OCI-LY3 (cell line): ENCODE data around the gene ARL13B.

ENCODE experiments used
- H2AFZ ChIP-seq: fragments of 200-600, 300-600 bp; shearing (Covaris generic); 2 replicates; pipeline ENCODE4 v1.6.0; 2014; ENCODE audit warnings: antibody characterized with exemption, low read depth, low read length
- H3K27ac ChIP-seq: fragments of 200-600, 300-600 bp; sonication (generic); 2 replicates; pipeline ENCODE4 v1.5.1; 2014; ENCODE audit warnings: mild to moderate bottlenecking, low read length, moderate library complexity, mixed read lengths
- H3K27me3 ChIP-seq: fragments of 200-600, 300-600 bp; sonication (generic); 2 replicates; pipeline ENCODE4 v1.6.1; 2014; ENCODE audit warnings: low read depth, low read length, mixed read lengths
- H3K36me3 ChIP-seq: fragments of 200-600, 300-600 bp; sonication (generic); replicated peaks from 2 replicates; pipeline ENCODE3; 2014; ENCODE audit warnings: low read depth, low read length, mixed read lengths
- H3K4me1 ChIP-seq: fragments of 300-600, 200-600 bp; sonication (generic); 2 replicates; pipeline ENCODE4 v1.6.1; 2014; ENCODE audit warnings: low read length, mixed read lengths
- H3K4me2 ChIP-seq: fragments of 200-600, 300-600 bp; sonication (generic); 2 replicates; pipeline ENCODE4 v1.6.1; 2014; ENCODE audit warnings: low read length, mixed read lengths
- H3K4me3 ChIP-seq: fragments of 300-600, 200-600 bp; sonication (generic); 2 replicates; pipeline ENCODE4 v1.5.1; 2014; ENCODE audit warnings: antibody characterized with exemption, mild to moderate bottlenecking, low read length, moderate library complexity
- H3K79me2 ChIP-seq: fragments of 300-600, 200-600 bp; shearing (Covaris generic); 2 replicates; pipeline ENCODE4 v1.6.1; 2014; ENCODE audit warnings: mild to moderate bottlenecking, low read length, mixed read lengths
- H3K9ac ChIP-seq: fragments of 300-600, 200-600 bp; shearing (Covaris generic); 2 replicates; pipeline ENCODE4 v1.6.0; 2014; ENCODE audit warnings: mild to moderate bottlenecking, low read length, moderate library complexity
- H3K9me3 ChIP-seq: fragments of 200-600, 300-600 bp; shearing (Covaris generic); 2 replicates; pipeline ENCODE4 v1.6.1; 2014; ENCODE audit warnings: low read length, mixed read lengths; ENCODE audit not compliant: insufficient read depth
- H4K20me1 ChIP-seq: fragments of 200-600, 300-600 bp; sonication (generic); 2 replicates; pipeline ENCODE4 v1.6.1; 2016; ENCODE audit warnings: low read length, mixed read lengths; ENCODE audit not compliant: insufficient read depth
- CTCF ChIP-seq: fragments of 200-600, 300-600 bp; sonication (generic); IDR thresholded peaks from 2 replicates; pipeline ENCODE4 v1.5.1; 2014; ENCODE audit warnings: antibody characterized with exemption, low read length, low read depth
- EZH2phosphoT487 ChIP-seq: fragments of 200-600 bp; shearing (Covaris generic); IDR thresholded peaks from 2 replicates; pipeline ENCODE4 v1.6.1; 2018; ENCODE audit warnings: antibody characterized with exemption, mixed run types, low read depth

Gene ARL13B

GRCh38 chr3:94001827-94002495 is 22.0 kb downstream of the ARL13B start:
- TF ChIP-seq EZH2phosphoT487 (no peak), CTCF (no peak)
- Histone ChIP-seq H3K36me3 (no peaks in the 10 kb centered on the region), H3K27ac (no peak overlapping the region), H3K4me1 (peaks cover 13% of the 10 kb centered on the region), H3K4me3 (no peak overlapping the region), H4K20me1 (no peaks in the 10 kb centered on the region), H3K79me2 (no peaks in the 10 kb centered on the region), H2AFZ (no peak overlapping the region), H3K4me2 (0 out of 2 replicates have a peak overlapping the region, but pooled peaks have one; percentile 4), H3K27me3 (no peaks in the 10 kb centered on the region), H3K9ac (no peak overlapping the region), H3K9me3 (no peaks in the 10 kb centered on the region)

- no peaks in the 10 kb centered on the region for H3K36me3 ChIP-seq
- H3K4me1 ChIP-seq = peaks cover 13% of the 10 kb centered on the region
- H4K20me1 ChIP-seq = no peaks in the 10 kb centered on the region
- no peaks in the 10 kb centered on the region for H3K27me3 ChIP-seq
- peak overlapping the region; percentile 69 for H3K4me2 ChIP-seq
- H3K27ac ChIP-seq = no peak overlapping the region
- H3K4me3 ChIP-seq = peak overlapping the region; percentile 57
- H2AFZ ChIP-seq = no peak overlapping the region
- no peaks in the 10 kb centered on the region for H3K79me2 ChIP-seq
- no peaks in the 10 kb centered on the region for H3K9me3 ChIP-seq
- TF ChIP-seq EZH2phosphoT487 (no peak), CTCF (peak; percentile 87)
- H3K9ac ChIP-seq = 0 out of 2 replicates have a peak overlapping the region, but pooled peaks have one; percentile 26
Measured at GRCh38 chr3:94004301-94004910, 24.5 kb downstream of the ARL13B start.

GRCh38 chr3:94008253-94008652 is 28.3 kb downstream of the ARL13B start:
- H4K20me1 ChIP-seq = no peaks in the 10 kb centered on the region
- no peak overlapping the region for H3K4me2 ChIP-seq
- H3K27me3 ChIP-seq = no peaks in the 10 kb centered on the region
- H3K36me3 ChIP-seq = no peaks in the 10 kb centered on the region
- H3K27ac ChIP-seq = no peak overlapping the region
- no peaks in the 10 kb centered on the region for H3K79me2 ChIP-seq
- H3K9ac ChIP-seq = no peak overlapping the region
- no peak overlapping the region for H2AFZ ChIP-seq
- no peaks in the 10 kb centered on the region for H3K9me3 ChIP-seq
- TF ChIP-seq CTCF (no peak), EZH2phosphoT487 (no peak)
- H3K4me3 ChIP-seq = no peak overlapping the region
- H3K4me1 ChIP-seq = peaks cover 2% of the 10 kb centered on the region; the same call in 1 of the 2 replicates

- H4K20me1 ChIP-seq = no peaks in the 10 kb centered on the region
- H3K79me2 ChIP-seq = no peaks in the 10 kb centered on the region
Measured at GRCh38 chr3:94009608-94010007, 29.7 kb downstream of the ARL13B start.

More at GRCh38 chr3:94009608-94010007, 29.7 kb downstream of the ARL13B start:
- no peak overlapping the region for H3K4me2 ChIP-seq
- H3K27me3 ChIP-seq = no peaks in the 10 kb centered on the region
- H2AFZ ChIP-seq = no peak overlapping the region
- no peaks in the 10 kb centered on the region for H3K4me1 ChIP-seq
- no peak overlapping the region for H3K4me3 ChIP-seq
- H3K36me3 ChIP-seq = no peaks in the 10 kb centered on the region
- TF ChIP-seq CTCF (no peak), EZH2phosphoT487 (no peak)
- H3K9ac ChIP-seq = no peak overlapping the region
- no peaks in the 10 kb centered on the region for H3K9me3 ChIP-seq
- no peak overlapping the region for H3K27ac ChIP-seq
